OCI-LY1 (cell line): Measurements from ENCODE around the gene AP1B1.

Experiments
- EZH2 ChIP-seq: fragments of 200-600 bp; sonication (generic), shearing (Covaris generic); IDR thresholded peaks from 2 replicates; pipeline ENCODE4 v1.8.0; 2017; ENCODE audit warnings: borderline replicate concordance, mixed run types, mild to moderate bottlenecking, antibody characterized with exemption, low read length, moderate library complexity, mixed read lengths
- TF ChIP-seq, protein P1 (sequence below): fragments of 200-600 bp; sonication (generic), shearing (Covaris generic); IDR thresholded peaks from 2 replicates; pipeline ENCODE4 v1.5.1; 2017; ENCODE audit warnings: mild to moderate bottlenecking, antibody characterized with exemption, low read length, moderate library complexity, mixed read lengths

DNA sequence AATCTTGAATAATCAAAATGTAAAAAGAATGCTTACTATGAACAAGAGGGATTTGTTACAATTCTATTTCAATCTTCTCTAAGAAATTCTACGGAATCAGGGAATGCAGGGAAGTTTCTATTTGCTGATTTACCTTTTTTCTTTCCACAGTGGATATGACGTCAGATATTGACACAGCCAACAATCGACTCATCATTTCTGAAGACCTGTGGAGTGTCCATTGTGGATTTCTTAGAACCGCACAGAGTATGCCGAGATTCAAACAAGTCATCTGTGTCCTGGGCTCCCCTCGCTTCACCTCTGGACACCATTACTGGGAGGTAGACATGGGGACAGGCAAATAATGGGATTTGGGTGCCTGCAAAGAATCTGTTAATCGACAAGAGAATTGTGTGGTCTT, 45.9 kb upstream of the AP1B1 start:
- TF ChIP-seq, protein P1, sequence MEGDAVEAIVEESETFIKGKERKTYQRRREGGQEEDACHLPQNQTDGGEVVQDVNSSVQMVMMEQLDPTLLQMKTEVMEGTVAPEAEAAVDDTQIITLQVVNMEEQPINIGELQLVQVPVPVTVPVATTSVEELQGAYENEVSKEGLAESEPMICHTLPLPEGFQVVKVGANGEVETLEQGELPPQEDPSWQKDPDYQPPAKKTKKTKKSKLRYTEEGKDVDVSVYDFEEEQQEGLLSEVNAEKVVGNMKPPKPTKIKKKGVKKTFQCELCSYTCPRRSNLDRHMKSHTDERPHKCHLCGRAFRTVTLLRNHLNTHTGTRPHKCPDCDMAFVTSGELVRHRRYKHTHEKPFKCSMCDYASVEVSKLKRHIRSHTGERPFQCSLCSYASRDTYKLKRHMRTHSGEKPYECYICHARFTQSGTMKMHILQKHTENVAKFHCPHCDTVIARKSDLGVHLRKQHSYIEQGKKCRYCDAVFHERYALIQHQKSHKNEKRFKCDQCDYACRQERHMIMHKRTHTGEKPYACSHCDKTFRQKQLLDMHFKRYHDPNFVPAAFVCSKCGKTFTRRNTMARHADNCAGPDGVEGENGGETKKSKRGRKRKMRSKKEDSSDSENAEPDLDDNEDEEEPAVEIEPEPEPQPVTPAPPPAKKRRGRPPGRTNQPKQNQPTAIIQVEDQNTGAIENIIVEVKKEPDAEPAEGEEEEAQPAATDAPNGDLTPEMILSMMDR = no peak
- TF ChIP-seq EZH2 = no peak
